ENCODE data around the gene MYLK4.
A peak's percentile ranks its signal among the peaks of the same experiment; 100 is the strongest.

GRCh38 chr6:2744209-2744771 is 6.4 kb downstream of the MYLK4 start:
- TF ChIP-seq CTCF (IDR thresholded peaks at IDR 0.05 in 4 of 5, conservative IDR thresholded peaks at IDR 0.05 in 1 of 5) (peak; percentile 15 to 41 (median 29)), POLR2A (IDR thresholded peaks at IDR 0.05) (no peak)

Measured in gastrocnemius medialis (tissue), 4 donors.